ACC112 (cell line): ENCODE data around the gene INSL3.
"Not testable (repeated sequence)": the region's sequence is repeated elsewhere in the genome, so short reads cannot be mapped to it uniquely, and the experiment has no call there.

Source experiments
- H2AFZ ChIP-seq: fragments of 200-600 bp; sonication (generic); one replicate; pipeline ENCODE4 v1.6.0; 2017; ENCODE audit warnings: antibody characterized with exemption, low read length; ENCODE audit not compliant: unreplicated experiment
- H3K27ac ChIP-seq: fragments of 200-600 bp; sonication (generic); 2 replicates; pipeline ENCODE4 v1.5.1; 2014; ENCODE audit warnings: low read depth, mild to moderate bottlenecking, antibody characterized with exemption, low read length, moderate library complexity
- H3K27me3 ChIP-seq: fragments of 200-600 bp; sonication (generic); 2 replicates; pipeline ENCODE4 v1.6.1; 2014; ENCODE audit warnings: mild to moderate bottlenecking, antibody characterized with exemption, low read length, moderate library complexity, mixed read lengths; ENCODE audit not compliant: insufficient read depth
- H3K36me3 ChIP-seq: fragments of 200-600 bp; sonication (generic); 2 replicates; pipeline ENCODE4 v1.6.1; 2016; ENCODE audit warnings: mild to moderate bottlenecking, antibody characterized with exemption, low read length, moderate library complexity, mixed read lengths; ENCODE audit not compliant: insufficient read depth
- H3K4me1 ChIP-seq: fragments of 200-600 bp; sonication (generic); one replicate; pipeline ENCODE4 v1.6.1; 2016; ENCODE audit warnings: low read length, mixed read lengths; ENCODE audit not compliant: insufficient read depth, unreplicated experiment, control insufficient read depth
- H3K4me3 ChIP-seq: fragments of 200-600 bp; sonication (generic); 2 replicates; pipeline ENCODE4 v1.5.1; 2014; ENCODE audit warnings: mild to moderate bottlenecking, low read depth, low read length
- H3K79me2 ChIP-seq: fragments of 200-600 bp; sonication (generic); one replicate; pipeline ENCODE4 v1.6.0; 2016; ENCODE audit warnings: low read length; ENCODE audit not compliant: control insufficient read depth, unreplicated experiment, insufficient read depth

Gene INSL3

DNA sequence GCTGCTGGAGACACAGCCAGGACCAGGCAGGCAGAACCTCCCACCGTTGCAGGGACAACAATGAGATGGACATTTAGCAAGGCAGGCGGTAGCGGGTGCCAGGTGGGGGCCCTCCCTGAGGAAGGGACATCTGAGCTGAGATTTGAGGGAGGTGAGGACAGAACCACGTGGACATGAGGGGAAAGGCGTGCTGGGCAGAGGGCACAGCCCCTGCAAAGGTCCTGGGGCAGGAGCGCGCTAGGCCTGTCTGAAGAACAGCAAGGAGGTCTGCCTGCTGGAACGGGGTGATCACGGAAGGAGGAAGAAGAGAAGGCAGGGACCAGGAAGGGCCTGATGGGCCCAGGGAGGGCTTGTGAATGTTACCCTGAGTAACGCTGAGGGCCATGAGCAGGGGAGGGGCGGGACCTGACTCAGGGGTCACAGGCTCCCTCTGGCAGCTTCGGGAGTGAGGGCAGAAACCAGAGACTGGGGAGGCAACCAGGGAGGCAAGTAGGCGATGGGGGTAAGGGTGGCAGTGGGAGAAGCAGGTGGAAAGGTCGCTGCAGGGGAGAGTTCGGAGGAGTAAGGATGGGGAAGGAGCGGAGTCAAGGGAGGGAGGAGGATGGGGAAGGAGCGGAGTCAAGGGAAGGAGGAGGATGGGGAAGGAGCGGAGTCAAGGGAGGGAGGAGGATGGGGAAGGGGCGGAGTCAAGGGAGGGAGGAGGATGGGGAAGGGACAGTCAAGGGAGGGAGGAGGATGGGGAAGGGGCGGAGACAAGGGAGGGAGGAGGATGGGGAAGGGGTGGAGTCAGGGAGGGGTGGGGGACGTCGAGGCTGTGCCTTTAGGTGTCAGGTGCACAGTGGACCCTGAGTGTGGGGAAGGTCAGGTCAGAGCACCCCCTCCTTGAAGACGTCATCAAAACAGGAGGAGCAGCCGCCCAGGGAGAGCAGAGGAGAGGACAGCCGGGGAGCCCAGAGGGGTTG, 42.1 kb downstream of the INSL3 start:
- no peak overlapping the region for H3K27ac ChIP-seq
- no peaks in the 10 kb centered on the region for H3K4me1 ChIP-seq
- no peaks in the 10 kb centered on the region for H3K36me3 ChIP-seq
- H3K27me3 ChIP-seq: no peaks in the 10 kb centered on the region
- H2AFZ ChIP-seq: no peak overlapping the region
- peak overlapping the region; percentile 39 for H3K4me3 ChIP-seq
- H3K79me2 ChIP-seq: no peaks in the 10 kb centered on the region

GRCh38 chr19:17778251-17778967, 42.9 kb downstream of the INSL3 start:
- no peak overlapping the region for H3K27ac ChIP-seq
- no peaks in the 10 kb centered on the region for H3K79me2 ChIP-seq
- H3K36me3 ChIP-seq: no peaks in the 10 kb centered on the region
- no peak overlapping the region for H2AFZ ChIP-seq
- H3K27me3 ChIP-seq: no peaks in the 10 kb centered on the region
- peak overlapping the region; percentile 39 for H3K4me3 ChIP-seq
- no peaks in the 10 kb centered on the region for H3K4me1 ChIP-seq

DNA sequence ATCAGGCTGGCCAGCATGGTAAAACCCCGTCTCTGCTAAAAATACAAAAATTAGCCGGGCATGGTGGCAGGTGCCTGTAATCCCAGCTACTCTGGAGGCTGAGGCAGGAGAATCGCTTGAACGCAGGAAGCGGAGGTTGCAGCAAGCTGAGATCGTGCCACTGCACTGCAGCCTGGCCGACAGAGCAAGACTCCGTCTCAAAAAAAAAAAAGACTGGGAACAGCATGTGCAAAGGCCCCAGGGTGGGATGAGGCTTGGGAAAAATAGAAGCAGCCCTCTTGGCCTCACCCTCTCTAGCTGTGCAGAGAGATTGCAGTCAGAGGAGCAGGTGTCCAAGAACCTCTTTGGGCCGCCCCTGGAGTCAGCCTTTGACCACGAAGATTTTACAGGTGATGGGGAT, 43.5 kb downstream of the INSL3 start:
- H3K36me3 ChIP-seq, H3K27me3 ChIP-seq, H3K27ac ChIP-seq, H2AFZ ChIP-seq, H3K4me3 ChIP-seq, H3K79me2 ChIP-seq, H3K4me1 ChIP-seq: not testable (repeated sequence)

- Histone ChIP-seq H3K27me3 (no peaks in the 10 kb centered on the region), H3K79me2 (no peaks in the 10 kb centered on the region), H3K4me3 (no peak overlapping the region), H3K4me1 (no peaks in the 10 kb centered on the region), H2AFZ (no peak overlapping the region), H3K27ac (no peak overlapping the region), H3K36me3 (no peaks in the 10 kb centered on the region)
These were observed 45.1 kb downstream of the INSL3 start for GRCh38 chr19:17775991-17776803.

- H2AFZ ChIP-seq: no peak overlapping the region
- no peak overlapping the region for H3K4me3 ChIP-seq
- no peaks in the 10 kb centered on the region for H3K79me2 ChIP-seq
- no peaks in the 10 kb centered on the region for H3K27me3 ChIP-seq
- H3K36me3 ChIP-seq: no peaks in the 10 kb centered on the region
- H3K4me1 ChIP-seq: no peaks in the 10 kb centered on the region
- H3K27ac ChIP-seq: no peak overlapping the region
These were observed 45.9 kb downstream of the INSL3 start for GRCh38 chr19:17775245-17775927.

DNA sequence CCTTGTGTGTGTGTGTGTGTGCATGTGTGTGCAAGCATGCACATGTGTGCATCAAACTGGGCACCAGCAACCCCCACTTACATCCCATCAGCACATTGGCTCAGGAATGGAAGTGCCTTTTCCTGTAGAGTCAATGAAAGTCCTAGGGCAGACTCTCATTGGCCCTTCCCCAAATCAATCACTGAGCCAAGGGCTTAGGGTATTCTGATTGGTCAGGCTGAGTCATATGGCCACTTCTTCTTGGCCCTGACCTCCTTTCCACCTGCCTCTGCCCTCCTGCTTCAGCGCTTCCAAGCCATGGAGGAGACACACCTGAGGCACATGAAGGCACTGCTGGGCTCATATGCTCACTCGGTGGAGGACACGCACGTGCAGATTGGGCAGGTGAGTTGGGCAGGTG, 49.1 kb downstream of the INSL3 start:
- Histone ChIP-seq H3K36me3 (no peaks in the 10 kb centered on the region), H3K27ac (no peak overlapping the region), H2AFZ (no peak overlapping the region)

GRCh38 chr19:17770613-17771012, 50.7 kb downstream of the INSL3 start:
- no peak overlapping the region for H3K4me3 ChIP-seq
- no peaks in the 10 kb centered on the region for H3K27me3 ChIP-seq
- no peak overlapping the region for H3K27ac ChIP-seq
- no peaks in the 10 kb centered on the region for H3K36me3 ChIP-seq
- peaks cover 3% of the 10 kb centered on the region for H3K4me1 ChIP-seq
- no peaks in the 10 kb centered on the region for H3K79me2 ChIP-seq
- no peak overlapping the region for H2AFZ ChIP-seq

More for the DNA sequence above, 49.1 kb downstream of the INSL3 start:
- no peaks in the 10 kb centered on the region for H3K4me1 ChIP-seq
- no peaks in the 10 kb centered on the region for H3K79me2 ChIP-seq
- no peaks in the 10 kb centered on the region for H3K27me3 ChIP-seq
- H3K4me3 ChIP-seq: no peak overlapping the region

- no peak overlapping the region for H2AFZ ChIP-seq
- H3K4me3 ChIP-seq: no peak overlapping the region
- no peak overlapping the region for H3K27ac ChIP-seq
- no peaks in the 10 kb centered on the region for H3K27me3 ChIP-seq
- H3K4me1 ChIP-seq: peaks cover 3% of the 10 kb centered on the region
- no peaks in the 10 kb centered on the region for H3K36me3 ChIP-seq
- no peaks in the 10 kb centered on the region for H3K79me2 ChIP-seq
These were observed 53.8 kb downstream of the INSL3 start for GRCh38 chr19:17767559-17767958.

- Histone ChIP-seq H3K27ac (no peak overlapping the region), H3K79me2 (no peaks in the 10 kb centered on the region), H2AFZ (no peak overlapping the region), H3K4me1 (peaks cover 3% of the 10 kb centered on the region), H3K36me3 (no peaks in the 10 kb centered on the region), H3K27me3 (no peaks in the 10 kb centered on the region), H3K4me3 (peak overlapping the region; percentile 62; the same call in 1 of the 2 replicates)
These were observed 54.7 kb downstream of the INSL3 start for GRCh38 chr19:17766543-17767131.
